Stimulated activated CD4-positive, alpha-beta T cell treated with anti-CD3 and anti-CD28 coated beads, Interleukin-15, amount 100 ng/mL, for 1 hour (primary cell): ENCODE data around the gene KIR2DL1.
"Not testable (repeated sequence)": the region's sequence is repeated elsewhere in the genome, so short reads cannot be mapped to it uniquely, and the experiment has no call there.

ENCODE experiments used
- DNase-seq, 2 donors: peaks; one replicate each; pipeline ENCODE4 v3.0.0-alpha.2; 2020; ENCODE audit warnings: low read depth in 1 of 2, low spot score in 1 of 2

The KIR2DL1 gene

GRCh38 chr19:54769646-54770045 is at the start of gene KIR2DL1:
TSS of gene KIR2DL1 (plus strand) at chr19:54769793. CDS start at chr19:54769851, 58 bp downstream.
- not testable (repeated sequence) for DNase-seq

GRCh38 chr19:54724142-54724541 is 45.5 kb upstream of the KIR2DL1 start, which contains the start of gene KIR3DL3:
TSS of gene KIR3DL3 (plus strand) at chr19:54724442. CDS start at chr19:54724497, 55 bp downstream.
- no peak for DNase-seq

DNA sequence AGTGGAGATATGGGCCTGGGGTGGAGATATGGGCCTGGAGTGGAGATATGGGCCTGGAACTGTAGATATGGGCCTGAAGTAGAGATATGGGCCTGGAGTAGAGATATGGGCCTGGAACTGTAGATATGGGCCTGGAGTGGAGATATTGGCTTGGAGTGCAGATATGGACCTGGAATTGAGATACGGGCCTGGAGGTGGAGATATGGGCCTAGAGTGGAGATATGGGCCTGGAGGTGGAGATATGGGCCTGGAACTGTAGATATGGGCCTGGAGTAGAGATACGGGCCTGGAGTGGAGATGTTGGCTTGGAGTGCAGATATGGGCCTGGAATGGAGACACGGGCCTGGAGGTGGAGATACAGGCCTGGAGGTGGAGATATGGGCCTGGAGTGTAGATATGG is 44.9 kb upstream of the KIR2DL1 start:
- no peak for DNase-seq

- DNase-seq, result no peak
These were observed 44.3 kb upstream of the KIR2DL1 start for GRCh38 chr19:54725321-54725720.

GRCh38 chr19:54727562-54727961 is 42.0 kb upstream of the KIR2DL1 start:
- DNase-seq, result no peak

DNA sequence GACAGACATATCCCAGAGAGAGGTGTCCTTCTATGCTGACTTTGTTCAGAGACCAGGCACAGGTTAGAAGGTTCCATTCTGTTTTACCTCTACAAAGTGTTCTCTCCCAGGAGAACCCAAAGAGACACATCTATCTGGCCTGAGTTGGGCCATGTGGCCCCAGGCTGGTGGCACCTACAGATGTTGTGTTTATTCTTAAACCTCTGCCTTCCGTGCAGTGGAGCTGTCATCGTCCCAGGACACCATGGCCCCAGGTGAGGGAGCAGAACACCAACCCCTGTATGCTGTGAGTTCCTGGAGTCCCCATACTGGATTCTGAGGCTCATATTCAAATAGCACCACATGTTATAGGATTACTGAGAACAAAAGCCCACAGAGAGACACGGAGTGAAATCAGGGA is 41.4 kb upstream of the KIR2DL1 start:
- DNase-seq, result no peak

- DNase-seq, result no peak
These were observed 40.0 kb upstream of the KIR2DL1 start for GRCh38 chr19:54729416-54730188.

DNA sequence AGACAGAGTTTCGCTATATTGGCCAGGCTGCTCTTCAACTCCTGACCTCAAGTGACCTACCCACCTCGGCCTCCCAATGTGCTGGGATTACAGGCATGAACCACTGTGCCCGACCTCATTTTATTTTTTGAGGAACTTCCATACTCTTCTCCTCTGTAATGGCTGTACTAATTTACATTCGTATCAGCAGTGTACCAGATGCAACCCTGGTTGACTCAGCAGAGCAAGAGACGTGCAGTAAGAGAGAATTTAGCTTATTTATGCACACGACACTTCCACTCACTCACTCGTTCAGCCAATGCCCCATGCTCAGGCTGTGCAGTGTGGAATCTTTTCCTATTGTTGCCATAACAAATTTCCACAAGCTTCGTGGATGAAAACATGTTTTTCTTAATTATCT is 38.4 kb upstream of the KIR2DL1 start:
- DNase-seq, result no peak

GRCh38 chr19:54738306-54738705 is 31.3 kb upstream of the KIR2DL1 start, which contains the start of gene KIR2DL3:
TSS of gene KIR2DL3 (plus strand) at chr19:54738513. CDS start at chr19:54738546, 33 bp downstream.
- not testable (repeated sequence) for DNase-seq

DNA sequence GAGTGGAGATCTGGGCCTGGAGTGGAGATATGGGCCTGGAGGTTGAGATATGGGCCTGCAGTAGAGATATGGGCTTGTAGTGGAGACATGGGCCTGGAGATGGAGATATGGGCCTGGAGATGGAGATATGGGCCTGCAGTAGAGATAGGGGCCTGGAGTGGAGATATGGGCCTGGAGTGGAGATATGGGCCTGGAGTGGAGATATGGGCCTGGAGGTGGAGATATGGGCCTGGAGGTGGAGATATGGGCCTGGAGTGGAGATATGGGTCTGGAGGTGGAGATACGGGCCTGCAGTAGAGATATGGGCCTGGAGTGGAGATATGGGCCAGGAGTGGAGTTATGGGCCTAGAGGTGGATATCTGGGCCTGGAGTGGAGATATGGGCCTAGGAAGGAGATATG is 30.9 kb upstream of the KIR2DL1 start:
- no peak for DNase-seq

GRCh38 chr19:54739587-54740497 is 29.8 kb upstream of the KIR2DL1 start:
- DNase-seq, result no peak

DNA sequence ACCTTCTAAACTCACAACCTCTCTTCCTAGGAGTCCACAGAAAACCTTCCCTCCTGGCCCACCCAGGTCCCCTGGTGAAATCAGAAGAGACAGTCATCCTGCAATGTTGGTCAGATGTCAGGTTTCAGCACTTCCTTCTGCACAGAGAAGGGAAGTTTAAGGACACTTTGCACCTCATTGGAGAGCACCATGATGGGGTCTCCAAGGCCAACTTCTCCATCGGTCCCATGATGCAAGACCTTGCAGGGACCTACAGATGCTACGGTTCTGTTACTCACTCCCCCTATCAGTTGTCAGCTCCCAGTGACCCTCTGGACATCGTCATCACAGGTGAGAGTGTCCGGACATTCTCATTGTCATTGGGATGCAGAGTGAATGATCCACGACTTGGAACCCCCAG is 27.6 kb upstream of the KIR2DL1 start:
- DNase-seq, result not testable (repeated sequence)

- DNase-seq, result not testable (repeated sequence)
These were observed 25.5 kb upstream of the KIR2DL1 start for GRCh38 chr19:54744080-54744479.

DNA sequence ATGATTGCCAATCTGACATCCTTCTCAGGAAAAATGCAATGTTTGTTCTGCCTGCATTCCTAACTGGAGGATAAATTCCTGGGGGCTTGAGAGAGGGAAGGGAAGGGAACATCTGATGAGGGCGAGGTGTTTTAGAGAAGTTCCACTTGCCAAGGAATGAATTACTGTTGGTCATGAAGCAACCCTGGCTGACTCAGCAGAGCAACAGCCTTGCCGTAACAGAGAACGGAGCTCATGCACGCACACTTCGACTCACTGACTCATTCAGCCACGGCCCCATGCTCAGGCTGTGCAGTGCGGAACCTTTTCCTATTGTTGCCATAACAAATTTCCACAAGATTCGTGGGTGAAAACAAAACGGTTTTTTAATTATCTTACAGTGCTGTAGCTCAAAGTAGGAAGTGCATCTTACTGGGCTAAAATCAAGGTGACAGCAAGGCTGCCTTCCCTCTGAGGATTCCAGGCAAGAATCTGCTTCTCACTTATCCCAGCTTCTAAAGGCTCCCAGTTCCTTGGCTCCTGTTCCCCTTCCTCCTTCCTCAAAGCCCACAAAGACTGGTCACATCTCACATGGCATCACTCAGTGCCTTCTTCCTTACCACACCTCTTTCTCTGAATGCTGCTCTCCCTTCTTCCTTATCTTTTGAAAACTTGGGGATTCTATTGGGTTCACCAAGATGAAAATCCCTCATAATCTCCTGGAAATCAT is 21.8 kb upstream of the KIR2DL1 start:
- not testable (repeated sequence) for DNase-seq

DNA sequence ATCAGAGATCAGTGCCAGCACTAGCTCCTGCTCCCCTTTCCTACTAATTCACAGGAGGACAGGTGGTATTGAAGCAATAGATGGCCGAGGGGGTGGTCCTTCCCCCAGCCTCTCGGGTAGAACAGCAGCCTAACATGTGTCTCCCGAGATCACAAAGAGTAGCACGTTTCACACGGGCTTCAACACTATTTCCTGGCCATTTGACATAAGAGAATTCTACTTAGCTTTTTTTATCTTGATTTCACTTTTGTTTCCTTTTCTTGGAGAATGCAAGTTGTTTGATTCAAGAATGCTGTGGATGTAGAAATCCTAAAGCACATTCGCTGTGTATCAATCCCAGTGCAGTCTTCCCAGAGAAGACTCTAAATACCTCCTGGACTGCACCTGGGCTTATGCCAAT is 19.3 kb upstream of the KIR2DL1 start:
- DNase-seq, result not testable (repeated sequence)

DNA sequence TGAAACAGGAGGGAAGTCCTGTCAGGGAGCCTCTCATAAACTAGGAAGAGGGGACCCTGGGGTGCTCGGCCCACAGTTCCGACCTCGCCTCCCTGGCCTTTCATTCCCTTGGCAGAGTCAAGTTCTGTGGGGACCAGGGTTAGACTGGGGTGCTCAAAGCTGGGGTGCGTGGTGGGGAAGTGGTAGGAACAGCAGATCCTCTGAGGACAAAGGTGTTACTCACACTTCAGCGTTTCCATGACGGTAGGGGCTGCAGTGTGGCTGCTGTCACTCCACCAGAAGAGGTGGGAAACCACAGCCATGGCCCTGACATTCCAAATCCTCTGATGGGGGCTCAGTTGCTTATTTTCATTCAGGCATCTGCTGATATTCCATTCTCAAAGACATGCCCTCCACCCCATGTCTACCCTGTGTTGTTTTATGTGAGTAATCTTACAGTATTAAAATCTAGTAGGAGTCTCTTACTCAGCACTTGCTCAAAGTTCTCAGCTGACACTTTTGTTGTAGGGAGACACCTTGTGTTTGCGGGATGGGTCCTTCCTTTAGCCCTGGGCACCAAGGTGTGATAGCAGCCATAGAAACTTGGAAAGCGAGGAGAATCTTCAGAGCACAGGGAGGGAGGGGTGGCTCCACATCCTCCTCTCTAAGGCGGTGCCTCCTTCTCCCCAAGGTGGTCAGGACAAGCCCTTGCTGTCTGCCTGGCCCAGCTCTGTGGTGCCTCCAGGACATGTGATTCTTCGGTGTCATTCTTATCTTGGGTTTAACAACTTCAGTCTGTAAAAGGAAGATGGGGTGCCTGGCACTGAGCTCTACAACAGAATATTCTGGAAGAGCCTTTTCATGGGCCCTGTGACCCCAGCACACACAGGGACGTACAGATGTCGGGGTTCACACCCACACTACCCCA is 13.1 kb upstream of the KIR2DL1 start:
- DNase-seq, result not testable (repeated sequence)

DNA sequence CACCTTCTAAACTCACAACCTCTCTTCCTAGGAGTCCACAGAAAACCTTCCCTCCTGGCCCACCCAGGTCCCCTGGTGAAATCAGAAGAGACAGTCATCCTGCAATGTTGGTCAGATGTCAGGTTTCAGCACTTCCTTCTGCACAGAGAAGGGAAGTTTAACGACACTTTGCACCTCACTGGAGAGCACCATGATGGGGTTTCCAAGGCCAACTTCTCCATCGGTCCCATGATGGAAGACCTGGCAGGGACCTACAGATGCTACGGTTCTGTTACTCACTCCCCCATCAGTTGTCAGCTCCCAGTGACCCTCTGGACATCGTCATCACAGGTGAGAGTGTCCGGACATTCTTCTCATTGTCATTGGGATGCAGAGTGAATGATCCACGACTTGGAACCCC is 11.0 kb upstream of the KIR2DL1 start:
- not testable (repeated sequence) for DNase-seq

DNA sequence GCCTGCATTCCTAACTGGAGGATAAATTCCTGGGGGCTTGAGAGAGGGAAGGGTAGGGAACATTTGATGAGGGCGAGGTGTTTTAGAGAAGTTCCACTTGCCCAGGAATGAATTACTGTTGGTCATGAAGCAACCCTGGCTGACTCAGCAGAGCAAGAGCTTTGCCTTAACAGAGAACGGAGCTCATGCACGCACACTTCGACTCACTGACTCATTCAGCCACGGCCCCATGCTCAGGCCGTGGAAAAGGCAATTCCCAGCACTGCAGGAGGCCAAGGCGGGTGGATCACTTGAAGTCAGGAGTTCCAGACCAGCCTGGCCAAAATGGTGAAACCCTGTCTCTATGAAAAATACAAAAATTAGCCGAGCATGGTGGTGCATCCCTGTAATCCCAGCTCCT is 5.4 kb upstream of the KIR2DL1 start:
- DNase-seq, result not testable (repeated sequence)

DNA sequence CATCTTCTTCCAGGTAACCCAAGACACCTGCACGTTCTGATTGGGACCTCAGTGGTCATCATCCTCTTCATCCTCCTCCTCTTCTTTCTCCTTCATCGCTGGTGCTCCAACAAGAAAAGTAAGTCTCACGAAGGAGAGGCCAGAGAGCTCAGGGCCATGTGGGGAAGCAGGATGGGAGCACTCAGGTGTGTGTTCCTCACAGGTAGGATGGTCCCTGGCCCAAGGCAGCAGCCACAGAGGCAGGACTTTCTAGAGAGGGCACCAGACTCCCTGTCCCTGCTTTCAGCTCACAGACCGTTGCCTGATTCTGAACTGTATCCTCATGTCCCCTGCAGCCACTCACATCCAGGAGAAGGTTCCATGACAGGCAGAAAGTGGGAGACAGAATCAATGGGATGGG is 3.1 kb upstream of the KIR2DL1 start:
- not testable (repeated sequence) for DNase-seq

DNA sequence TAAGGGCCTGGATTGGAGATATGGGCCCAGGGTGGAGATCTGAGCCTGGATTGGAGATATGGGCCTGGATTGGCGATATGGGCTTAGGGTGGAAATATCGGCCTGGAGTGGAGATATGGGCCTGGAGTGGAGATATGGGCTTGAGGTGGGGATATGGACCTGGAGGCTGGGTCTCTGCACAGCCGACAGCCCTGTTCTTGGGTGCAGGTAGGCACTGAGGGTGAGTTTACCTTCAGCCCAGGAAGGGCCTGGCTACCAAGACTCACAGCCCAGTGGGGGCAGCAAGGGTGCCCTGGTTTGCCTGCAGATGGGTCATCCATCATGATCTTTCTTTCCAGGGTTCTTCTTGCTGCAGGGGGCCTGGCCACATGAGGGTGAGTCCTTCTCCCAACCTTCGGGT is 918 bp downstream of the KIR2DL1 start:
- DNase-seq, result not testable (repeated sequence)
